ENCODE results near the gene KRTAP4-7.
"Not testable (repeated sequence)": the region's sequence is repeated elsewhere in the genome, so short reads cannot be mapped to it uniquely, and the experiment has no call there.

The KRTAP4-7 gene

DNA sequence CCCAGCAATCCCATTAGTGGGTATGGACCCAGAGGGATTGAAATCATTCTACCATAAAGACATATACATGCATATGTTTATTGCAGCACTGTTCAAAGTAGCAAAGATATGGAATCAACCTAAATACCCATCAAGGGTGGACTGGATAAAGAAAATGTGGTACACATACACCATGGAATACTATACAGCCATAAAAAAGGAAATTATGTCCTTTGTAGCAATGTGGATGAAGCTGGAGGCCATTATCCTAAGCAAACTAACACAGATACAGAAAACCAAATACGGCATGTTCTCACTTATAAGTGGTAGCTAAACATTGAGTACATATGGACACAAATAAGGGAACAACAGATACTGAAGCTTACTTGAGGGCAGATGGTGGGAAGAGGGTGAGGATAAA is 26.4 kb upstream of the KRTAP4-7 start:
- H3K9ac ChIP-seq (ENCODE audit: low read length) = no peak overlapping the region
- no peak for DNase-seq
- no peaks in the 10 kb centered on the region for H3F3A ChIP-seq (ENCODE audit: insufficient read depth, low read length)
- no peak overlapping the region for H3K4me2 ChIP-seq (ENCODE audit: low read depth, low read length)
- no peaks in the 10 kb centered on the region for H4K20me1 ChIP-seq (ENCODE audit: insufficient read depth, low read length)
- no peaks in the 10 kb centered on the region for H3K9me3 ChIP-seq (replicated peaks; ENCODE audit: insufficient read depth, low read length)
- H3K9me2 ChIP-seq (replicated peaks; ENCODE audit: insufficient read depth, low read length) = no peaks in the 10 kb centered on the region
- TF ChIP-seq EZH2phosphoT487 (IDR thresholded peaks at IDR 0.05; ENCODE audit: low read length) = no peak
- no peaks in the 10 kb centered on the region for H3K27me3 ChIP-seq (replicated peaks; ENCODE audit: insufficient read depth, low read length)
- H3K36me3 ChIP-seq (replicated peaks; ENCODE audit: insufficient read depth, low read length) = no peaks in the 10 kb centered on the region
- no peaks in the 10 kb centered on the region for H3K4me1 ChIP-seq (ENCODE audit: low read length)
- H2AFZ ChIP-seq (ENCODE audit: low read length) = no peak overlapping the region
- H3K4me3 ChIP-seq (ENCODE audit: low read length) = no peak overlapping the region
- no peaks in the 10 kb centered on the region for H3K79me2 ChIP-seq (ENCODE audit: low read length)
- no peak overlapping the region for H3K27ac ChIP-seq (ENCODE audit: low read length)

DNA sequence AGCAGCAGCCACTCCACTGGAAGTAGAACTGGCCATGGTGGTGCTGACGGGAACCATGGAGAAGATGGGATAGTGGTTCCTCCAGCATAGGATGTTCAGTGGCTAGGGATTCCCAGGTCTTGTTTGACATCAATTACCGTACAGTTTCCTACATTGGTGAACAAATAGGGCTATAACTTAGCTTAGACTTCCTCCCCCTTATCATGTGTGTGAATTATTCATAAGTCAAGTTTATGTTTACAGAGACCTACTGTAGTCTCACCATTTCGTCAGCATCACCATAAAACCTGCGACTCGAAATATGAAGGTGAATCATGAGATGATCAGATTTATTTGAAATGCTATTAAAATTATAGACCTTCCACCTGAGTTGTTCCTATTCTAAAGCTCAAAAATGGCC is 25.2 kb upstream of the KRTAP4-7 start:
- H3F3A ChIP-seq (ENCODE audit: insufficient read depth, low read length) = no peaks in the 10 kb centered on the region
- no peak overlapping the region for H3K4me3 ChIP-seq (ENCODE audit: low read length)
- no peak overlapping the region for H3K4me2 ChIP-seq (ENCODE audit: low read depth, low read length)
- no peak overlapping the region for H3K9ac ChIP-seq (ENCODE audit: low read length)
- TF ChIP-seq, protein P1, sequence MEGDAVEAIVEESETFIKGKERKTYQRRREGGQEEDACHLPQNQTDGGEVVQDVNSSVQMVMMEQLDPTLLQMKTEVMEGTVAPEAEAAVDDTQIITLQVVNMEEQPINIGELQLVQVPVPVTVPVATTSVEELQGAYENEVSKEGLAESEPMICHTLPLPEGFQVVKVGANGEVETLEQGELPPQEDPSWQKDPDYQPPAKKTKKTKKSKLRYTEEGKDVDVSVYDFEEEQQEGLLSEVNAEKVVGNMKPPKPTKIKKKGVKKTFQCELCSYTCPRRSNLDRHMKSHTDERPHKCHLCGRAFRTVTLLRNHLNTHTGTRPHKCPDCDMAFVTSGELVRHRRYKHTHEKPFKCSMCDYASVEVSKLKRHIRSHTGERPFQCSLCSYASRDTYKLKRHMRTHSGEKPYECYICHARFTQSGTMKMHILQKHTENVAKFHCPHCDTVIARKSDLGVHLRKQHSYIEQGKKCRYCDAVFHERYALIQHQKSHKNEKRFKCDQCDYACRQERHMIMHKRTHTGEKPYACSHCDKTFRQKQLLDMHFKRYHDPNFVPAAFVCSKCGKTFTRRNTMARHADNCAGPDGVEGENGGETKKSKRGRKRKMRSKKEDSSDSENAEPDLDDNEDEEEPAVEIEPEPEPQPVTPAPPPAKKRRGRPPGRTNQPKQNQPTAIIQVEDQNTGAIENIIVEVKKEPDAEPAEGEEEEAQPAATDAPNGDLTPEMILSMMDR (IDR thresholded peaks at IDR 0.05; ENCODE audit: low read length) = no peak
- TF ChIP-seq EZH2 (optimal IDR thresholded peaks at IDR 0.05; ENCODE audit: low read depth, low read length) (no peak), EZH2phosphoT487 (IDR thresholded peaks at IDR 0.05; ENCODE audit: low read length) (no peak)
- H4K20me1 ChIP-seq (ENCODE audit: insufficient read depth, low read length) = no peaks in the 10 kb centered on the region
- H3K27me3 ChIP-seq (replicated peaks; ENCODE audit: insufficient read depth, low read length) = no peaks in the 10 kb centered on the region
- H3K79me2 ChIP-seq (ENCODE audit: low read length) = no peaks in the 10 kb centered on the region
- H3K36me3 ChIP-seq (replicated peaks; ENCODE audit: insufficient read depth, low read length) = no peaks in the 10 kb centered on the region
- H3K9me3 ChIP-seq (replicated peaks; ENCODE audit: insufficient read depth, low read length) = no peaks in the 10 kb centered on the region
- no peak overlapping the region for H2AFZ ChIP-seq (ENCODE audit: low read length)
- no peaks in the 10 kb centered on the region for H3K4me1 ChIP-seq (ENCODE audit: low read length)
- DNase-seq = no peak
- no peak overlapping the region for H3K27ac ChIP-seq (ENCODE audit: low read length)
- H3K9me2 ChIP-seq (replicated peaks; ENCODE audit: insufficient read depth, low read length) = no peaks in the 10 kb centered on the region

DNA sequence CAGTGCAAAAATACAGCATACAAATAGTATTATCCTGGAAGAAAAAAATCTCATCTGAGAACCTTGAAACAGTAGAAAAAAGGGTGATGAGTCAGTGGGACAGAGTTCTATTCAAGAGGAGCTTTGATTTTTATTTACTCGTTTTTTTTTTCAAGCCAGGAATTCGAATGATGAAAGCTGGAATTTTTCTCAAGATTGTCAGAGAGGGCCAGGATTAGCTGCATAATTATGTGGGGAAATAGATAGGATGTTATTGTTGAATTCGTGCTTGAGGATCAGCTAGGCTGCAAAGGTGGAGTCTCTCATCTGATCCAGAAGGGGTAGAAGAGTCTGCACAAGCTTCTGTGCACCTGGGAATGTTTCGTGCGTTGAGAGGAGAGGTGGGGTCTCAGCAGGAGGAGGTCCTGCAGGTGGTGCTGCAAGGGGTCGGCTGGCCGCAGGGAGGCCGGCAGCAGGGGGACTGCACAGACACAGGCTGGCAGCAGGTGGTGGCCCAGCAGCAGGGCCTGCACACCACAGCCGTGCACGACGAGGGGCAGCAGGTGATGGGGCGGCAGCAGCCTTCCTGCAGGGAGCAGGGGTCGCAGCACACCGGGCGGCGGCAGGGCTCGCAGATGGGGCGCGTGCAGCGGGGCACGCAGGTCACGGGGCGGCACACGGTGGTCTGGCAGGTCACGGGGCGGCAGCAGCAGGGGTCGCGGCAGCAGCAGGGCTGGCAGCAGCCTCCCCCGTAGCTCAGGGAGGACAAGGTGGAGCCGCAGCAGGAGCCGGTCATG is 24.5 kb upstream of the KRTAP4-7 start:
- not testable (repeated sequence) for H3K27me3 ChIP-seq (replicated peaks; ENCODE audit: insufficient read depth, low read length); H3K27ac ChIP-seq (ENCODE audit: low read length); H3F3A ChIP-seq (ENCODE audit: insufficient read depth, low read length); H3K9me3 ChIP-seq (replicated peaks; ENCODE audit: insufficient read depth, low read length); H4K20me1 ChIP-seq (ENCODE audit: insufficient read depth, low read length); H3K79me2 ChIP-seq (ENCODE audit: low read length); H3K4me2 ChIP-seq (ENCODE audit: low read depth, low read length); H2AFZ ChIP-seq (ENCODE audit: low read length); H3K36me3 ChIP-seq (replicated peaks; ENCODE audit: insufficient read depth, low read length); DNase-seq; H3K9me2 ChIP-seq (replicated peaks; ENCODE audit: insufficient read depth, low read length); H3K9ac ChIP-seq (ENCODE audit: low read length); H3K4me3 ChIP-seq (ENCODE audit: low read length); H3K4me1 ChIP-seq (ENCODE audit: low read length)

DNA sequence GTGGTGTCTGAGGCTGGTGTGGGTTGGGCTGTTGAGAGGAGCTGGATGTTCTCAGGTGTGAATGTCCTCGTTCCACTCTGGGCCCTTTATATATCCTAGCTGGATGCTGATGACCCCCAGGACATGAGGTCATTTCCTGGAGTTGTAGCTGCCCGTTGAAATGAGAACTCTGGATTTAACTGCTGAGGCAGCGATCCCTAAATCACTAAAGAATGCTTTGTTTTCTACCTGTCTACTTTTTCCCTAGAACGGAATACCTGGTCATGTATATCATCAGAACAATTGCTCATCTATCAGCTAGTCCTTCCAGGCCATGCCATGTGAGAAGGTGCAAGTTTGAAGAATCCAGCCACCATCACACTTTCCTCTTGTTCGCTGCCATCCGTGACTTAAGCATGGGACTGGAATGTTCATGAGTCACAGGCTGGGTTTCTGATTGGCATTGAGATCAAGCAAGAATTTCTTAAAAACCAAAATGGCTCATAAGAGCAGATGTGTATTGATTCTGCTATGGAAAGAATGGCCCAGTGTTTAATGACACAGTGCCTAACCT is 23.8 kb upstream of the KRTAP4-7 start, which contains the start of gene KRTAP2-3:
Gene KRTAP2-3, minus strand, starts transcription at position 63 of the 553 bp plus-strand sequence. CDS start 64 bp downstream, outside the sequence.
- H3K9me2 ChIP-seq (replicated peaks; ENCODE audit: insufficient read depth, low read length) = no peaks in the 10 kb centered on the region
- H3K4me2 ChIP-seq (ENCODE audit: low read depth, low read length) = no peak within 1 kb of the TSS
- H3K9ac ChIP-seq (ENCODE audit: low read length) = no peak within 1 kb of the TSS
- no peaks in the 10 kb centered on the region for H3F3A ChIP-seq (ENCODE audit: insufficient read depth, low read length)
- H3K4me1 ChIP-seq (ENCODE audit: low read length) = no peaks in the 10 kb centered on the region
- no peak within 1 kb of the TSS for H2AFZ ChIP-seq (ENCODE audit: low read length)
- no peak for TF ChIP-seq EZH2 (optimal IDR thresholded peaks at IDR 0.05; ENCODE audit: low read depth, low read length)
- TF ChIP-seq EZH2phosphoT487 (IDR thresholded peaks at IDR 0.05; ENCODE audit: low read length) = no peak
- TF ChIP-seq, protein P1 (IDR thresholded peaks at IDR 0.05; ENCODE audit: low read length) = no peak
- no peaks in the 10 kb centered on the region for H3K36me3 ChIP-seq (replicated peaks; ENCODE audit: insufficient read depth, low read length)
- no peak within 1 kb of the TSS for H3K4me3 ChIP-seq (ENCODE audit: low read length)
- DNase-seq = no peak
- no peaks in the 10 kb centered on the region for H3K27me3 ChIP-seq (replicated peaks; ENCODE audit: insufficient read depth, low read length)
- H4K20me1 ChIP-seq (ENCODE audit: insufficient read depth, low read length) = no peaks in the 10 kb centered on the region
- no peak within 1 kb of the TSS for H3K27ac ChIP-seq (ENCODE audit: low read length)
- no peaks in the 10 kb centered on the region for H3K9me3 ChIP-seq (replicated peaks; ENCODE audit: insufficient read depth, low read length)
- no peaks in the 10 kb centered on the region for H3K79me2 ChIP-seq (ENCODE audit: low read length)
